HG03175 (cell line): Measurements from ENCODE around the gene TCF15.

Experiments used
- ATAC-seq: cut with Tn5 transposase; IDR thresholded peaks from one replicate; pipeline ENCODE4 v1.9.1; 2021; ENCODE audit warnings: mild to moderate bottlenecking, moderate library complexity; ENCODE audit not compliant: unreplicated experiment

The TCF15 gene

GRCh38 chr20:615514-615913 lies 5.4 kb upstream of the TCF15 start:
- ATAC-seq = no peak

DNA sequence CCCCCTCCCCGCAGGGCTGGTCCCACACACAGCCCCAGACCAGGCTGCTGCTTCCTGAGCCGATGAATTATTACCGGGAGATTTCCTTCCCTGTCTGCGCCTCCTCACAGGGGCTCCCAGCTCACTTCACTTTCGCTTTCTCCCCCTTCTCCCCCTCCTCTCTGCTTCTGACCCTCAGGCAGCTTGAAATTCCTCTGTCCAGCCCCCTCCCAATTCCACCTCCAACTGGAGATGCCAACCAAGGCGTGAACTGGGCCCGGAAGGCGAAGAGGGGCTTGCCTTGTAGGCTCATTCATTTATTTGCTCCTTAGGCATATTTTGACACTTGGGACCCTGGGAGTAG lies 1.7 kb upstream of the TCF15 start:
- no peak for ATAC-seq

DNA sequence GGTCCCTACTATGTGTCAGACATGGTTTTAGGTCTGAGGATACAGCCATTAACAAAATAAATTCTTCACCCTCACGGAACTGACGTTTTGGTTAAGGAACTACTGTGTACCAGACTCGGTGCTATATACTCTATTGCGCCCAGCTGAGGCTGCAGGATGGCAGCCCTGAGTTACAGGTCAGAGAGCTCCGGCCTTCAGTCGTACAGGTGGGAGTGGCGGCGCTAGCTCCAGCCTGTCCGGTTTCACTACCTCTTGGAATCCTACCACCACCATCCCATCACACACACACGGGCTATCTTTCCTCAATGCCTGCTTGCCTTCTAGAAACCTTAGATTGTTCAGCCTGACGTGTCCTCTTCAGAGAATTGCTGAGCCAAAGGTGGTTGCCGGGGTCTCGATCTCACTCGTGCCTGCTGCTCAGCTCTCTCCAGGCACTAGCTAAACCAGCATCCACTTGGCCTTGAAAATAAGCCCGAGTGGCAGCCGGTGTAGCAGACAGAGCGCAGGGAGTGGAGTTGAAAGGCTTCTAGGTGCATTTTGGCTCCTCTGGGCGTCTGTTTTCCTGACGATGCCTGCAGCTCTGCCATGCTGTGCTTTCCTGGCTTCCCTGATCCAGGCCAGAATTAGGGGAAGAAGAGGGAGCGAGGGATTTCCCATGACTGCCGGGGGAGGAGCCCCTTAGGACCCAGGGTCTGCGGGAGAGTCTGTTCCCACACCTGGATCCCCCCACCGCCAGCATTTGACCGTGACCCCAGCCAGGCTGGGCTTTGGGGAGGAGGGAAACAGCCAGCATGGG lies 1.1 kb upstream of the TCF15 start:
- no peak for ATAC-seq

DNA sequence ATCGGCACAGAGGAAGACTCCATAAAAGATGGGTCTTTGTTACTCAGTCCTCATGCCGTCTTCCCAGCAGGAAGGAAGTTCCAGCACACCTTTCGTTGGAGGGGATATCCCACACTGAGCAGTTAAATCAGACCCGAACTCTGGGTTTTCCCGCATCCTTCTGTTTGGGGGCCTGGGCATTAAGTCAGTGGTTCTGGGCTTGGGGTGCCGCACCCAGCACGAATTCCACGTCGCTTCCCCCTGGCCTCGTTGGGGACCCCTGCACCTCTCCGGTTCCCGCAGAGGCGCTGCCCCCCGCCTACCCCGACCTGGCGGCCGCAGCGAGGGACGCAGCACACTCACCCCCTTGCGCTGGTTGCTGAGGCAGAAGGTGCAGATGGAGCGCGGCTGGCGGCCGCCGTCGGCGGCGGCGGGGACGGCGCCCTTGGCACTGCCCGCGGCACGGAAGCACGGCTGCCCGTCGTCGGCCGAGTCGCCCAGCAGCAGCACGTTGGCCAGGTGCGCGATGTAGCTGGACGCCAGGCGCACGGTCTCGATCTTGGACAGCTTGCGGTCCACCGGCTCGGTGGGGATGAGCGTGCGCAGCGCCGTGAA lies 641 bp downstream of the TCF15 start:
- no peak for ATAC-seq

- no peak for ATAC-seq
These were observed 1.1 kb downstream of the TCF15 start for GRCh38 chr20:608970-609369.

- ATAC-seq = no peak
These were observed 2.6 kb downstream of the TCF15 start for GRCh38 chr20:607476-607875.

- no peak for ATAC-seq
These were observed 4.9 kb downstream of the TCF15 start for GRCh38 chr20:605237-605636.

- ATAC-seq = no peak
These were observed 6.9 kb downstream of the TCF15 start for GRCh38 chr20:603116-603640.

DNA sequence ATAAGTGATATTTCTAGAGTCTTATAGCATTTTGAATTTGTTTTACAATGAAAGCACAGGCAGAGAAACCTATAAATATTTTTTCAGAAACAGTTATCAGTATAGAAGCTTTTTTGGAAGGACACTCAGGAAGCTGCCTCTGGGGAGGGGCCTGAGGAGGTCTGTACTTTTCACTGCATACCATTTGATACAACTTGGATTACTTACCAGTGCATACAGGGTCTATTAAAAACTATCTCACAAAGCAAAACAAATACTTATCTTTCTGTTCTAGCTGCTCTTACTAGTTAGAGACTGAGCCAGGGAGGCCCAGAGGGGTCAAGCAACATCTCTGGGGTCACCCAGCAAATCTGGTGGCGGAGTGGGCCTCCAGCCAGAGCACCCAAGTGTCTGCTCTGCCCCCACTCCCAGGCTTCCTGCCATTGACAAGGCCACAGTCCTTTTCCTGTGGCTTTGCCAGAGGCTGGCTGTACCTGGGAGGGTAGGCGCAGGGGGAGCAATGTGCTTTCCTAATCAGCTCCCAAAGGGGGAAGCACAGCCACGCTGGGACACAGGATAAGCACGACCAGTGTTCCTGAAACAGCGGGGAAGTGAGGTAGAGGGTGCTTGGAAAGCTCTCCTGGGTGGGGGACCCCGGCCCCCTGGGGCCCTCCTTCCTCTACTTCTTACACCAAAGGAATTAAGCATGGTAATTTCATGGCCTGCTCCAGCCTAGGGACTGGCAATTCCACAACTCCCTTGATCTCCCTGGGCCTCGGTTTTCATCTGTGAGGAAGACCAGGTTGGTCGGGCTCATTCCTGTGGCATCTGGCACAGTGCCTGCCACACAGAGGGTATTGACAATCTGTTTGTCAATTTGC lies 7.8 kb downstream of the TCF15 start:
- no peak for ATAC-seq

DNA sequence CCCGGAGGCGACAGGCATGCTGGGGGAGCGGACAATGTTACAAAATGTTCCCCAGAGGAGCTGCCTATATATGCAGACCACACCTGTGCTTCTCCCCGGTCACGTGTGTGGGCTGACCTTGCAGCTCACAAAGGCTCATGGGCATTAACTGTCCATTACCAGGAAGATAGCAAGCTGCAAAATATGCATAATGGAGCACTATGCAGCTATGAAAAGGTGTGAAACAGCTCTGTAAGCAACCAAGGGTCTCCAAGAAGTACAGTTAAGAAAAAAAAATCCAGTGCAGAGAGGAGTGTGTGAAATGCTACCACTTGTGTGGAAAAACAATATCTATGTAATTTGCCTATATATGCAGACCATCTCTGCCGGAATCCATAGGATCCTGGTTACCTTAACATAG lies 9.4 kb downstream of the TCF15 start:
- no peak for ATAC-seq

GRCh38 chr20:600141-600540 lies 10.0 kb downstream of the TCF15 start:
- ATAC-seq = no peak

- ATAC-seq = no peak
These were observed 11.8 kb downstream of the TCF15 start for GRCh38 chr20:598133-598850.

DNA sequence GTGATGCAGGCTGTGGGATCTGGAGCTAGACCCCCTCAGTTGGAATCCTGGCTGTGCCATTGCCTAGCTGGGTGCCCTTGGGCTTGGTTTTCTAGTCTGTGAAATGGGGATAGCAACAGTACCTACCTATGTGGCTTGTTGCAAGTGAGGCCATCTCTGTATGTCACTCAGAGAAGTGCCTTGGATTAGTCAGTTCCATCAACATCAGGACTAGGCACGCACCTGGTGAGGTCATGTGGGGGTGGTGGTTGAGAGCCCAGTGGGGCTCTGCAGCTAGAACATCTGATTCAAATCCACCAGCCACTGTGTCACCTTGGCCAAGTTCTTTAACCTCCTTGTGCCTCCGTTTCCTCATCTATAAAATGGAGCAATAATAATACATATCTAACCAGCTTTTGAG lies 12.5 kb downstream of the TCF15 start:
- no peak for ATAC-seq

DNA sequence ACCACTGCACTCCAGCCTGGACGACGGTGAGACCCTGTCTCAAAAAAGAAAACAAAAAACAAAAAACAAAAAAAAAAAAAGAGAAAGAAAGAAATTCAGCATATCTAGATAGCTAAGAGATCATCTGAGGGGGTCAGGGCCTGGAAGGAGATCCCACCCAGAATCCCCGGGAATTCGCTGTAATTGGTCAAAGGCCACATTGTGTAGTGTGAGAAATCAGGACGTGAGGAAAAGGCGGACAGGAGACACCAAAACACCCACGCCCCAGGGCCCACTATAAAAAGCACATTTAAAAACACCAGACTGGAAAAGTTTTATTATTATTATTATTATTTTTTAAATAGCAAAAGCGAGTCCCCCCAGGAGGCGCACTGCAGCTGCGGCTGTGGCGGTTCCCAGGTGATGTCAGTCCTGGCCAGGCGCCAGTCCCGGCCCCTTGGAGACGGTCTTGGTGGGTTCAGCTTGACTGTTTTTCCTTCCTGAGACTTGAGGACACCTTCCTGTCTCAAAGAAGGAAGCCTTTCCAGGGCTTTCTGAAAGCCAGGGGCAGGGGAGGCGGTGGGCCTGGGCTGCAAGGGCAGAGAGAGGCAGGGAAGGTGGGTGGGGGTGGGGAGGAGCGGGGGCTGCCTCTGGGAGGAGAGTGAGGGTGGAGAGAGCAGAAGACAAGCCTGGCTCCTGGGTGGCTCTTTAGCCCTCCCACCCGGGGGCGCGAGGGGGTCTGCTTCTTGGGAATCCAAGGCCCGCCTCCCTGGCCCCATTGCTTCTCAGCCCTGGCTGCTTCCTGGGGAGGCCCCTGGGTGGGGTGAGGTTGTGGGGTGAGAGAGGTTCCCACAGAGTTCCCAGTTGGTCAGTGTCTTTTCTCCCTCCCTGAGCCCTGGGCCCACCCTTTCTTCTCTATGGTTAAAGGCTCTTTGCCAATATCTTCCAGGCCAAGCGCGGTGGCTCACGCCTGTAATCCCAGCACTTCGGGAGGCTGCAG lies 14.5 kb downstream of the TCF15 start:
- ATAC-seq = no peak

GRCh38 chr20:592506-592905 lies 17.6 kb downstream of the TCF15 start:
- no peak for ATAC-seq

- ATAC-seq = no peak
These were observed 18.2 kb downstream of the TCF15 start for GRCh38 chr20:591941-592340.

DNA sequence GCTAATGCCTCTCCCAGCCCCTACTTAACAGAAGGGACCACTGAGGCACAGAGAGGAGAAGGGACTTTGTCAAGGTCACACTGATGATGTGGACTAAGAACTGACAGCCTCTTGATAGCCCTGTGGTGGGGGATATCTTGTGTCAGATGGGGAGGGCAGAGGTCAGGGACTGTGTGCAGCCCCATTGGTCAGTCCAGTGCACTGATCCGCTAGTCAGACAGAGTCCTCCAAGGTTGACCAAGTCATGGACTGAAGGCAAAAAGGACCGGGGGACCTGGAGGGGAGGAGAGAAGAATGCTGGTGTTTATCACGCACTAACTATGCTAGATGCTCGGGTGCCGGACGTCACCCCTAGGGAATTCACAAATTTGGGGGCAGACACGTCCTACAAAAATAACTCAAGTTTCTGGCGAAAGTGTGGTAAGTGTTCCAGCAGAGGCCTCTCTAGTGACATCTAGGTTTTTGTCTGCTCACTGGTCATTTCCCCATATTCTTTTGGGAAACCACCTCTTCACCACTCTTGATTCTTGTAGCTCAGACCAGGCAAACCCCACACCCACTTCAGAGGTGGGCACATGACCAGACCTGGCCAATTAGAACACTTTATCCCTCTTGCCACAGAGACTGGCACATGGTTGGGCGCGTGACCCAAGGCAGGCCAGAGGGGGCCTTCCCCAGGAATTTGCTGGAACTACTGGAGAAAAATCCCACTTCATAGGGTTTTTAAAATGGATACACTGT lies 21.0 kb downstream of the TCF15 start:
- ATAC-seq = no peak

DNA sequence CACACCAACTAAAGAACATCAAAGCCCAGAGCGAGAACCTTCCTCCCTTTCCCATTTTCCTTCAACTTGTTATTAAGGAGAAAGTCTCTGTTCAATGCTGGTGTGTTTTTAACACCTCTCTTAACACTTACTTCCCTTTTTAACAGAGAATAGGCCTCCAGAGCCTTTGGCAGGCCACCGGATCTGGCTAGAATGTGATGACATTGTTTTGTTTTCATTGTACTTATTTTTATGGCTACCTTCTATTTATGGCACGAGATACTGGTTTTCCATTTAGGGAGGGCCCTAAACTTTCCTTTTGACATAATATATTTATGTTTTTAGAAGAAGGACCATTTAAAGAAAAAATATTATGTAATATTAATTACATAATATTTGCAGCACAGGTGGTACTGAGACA lies 21.6 kb downstream of the TCF15 start:
- ATAC-seq = no peak

DNA sequence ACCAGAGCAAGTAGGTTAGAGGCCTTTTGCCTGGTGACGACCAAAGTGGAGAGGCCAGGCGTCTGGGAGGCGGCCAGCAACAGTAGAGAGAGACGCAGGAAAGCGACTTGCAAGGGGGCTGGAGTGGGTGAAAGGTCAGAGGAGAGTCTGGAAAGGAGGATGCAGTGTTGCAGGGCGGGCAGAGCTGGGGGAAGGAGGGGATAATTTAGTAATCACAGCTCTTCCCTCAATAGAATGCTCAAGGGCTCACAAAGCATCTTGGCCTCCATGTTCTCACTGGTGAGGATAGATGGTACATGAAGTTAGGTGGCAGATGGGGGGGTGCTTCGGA lies 25.2 kb downstream of the TCF15 start:
- ATAC-seq = no peak
